ENCODE results near the gene KRTAP26-1. TPM values are rescaled to one million over a fixed set of nuclear protein-coding genes. Genes with fewer than 3 reads are reported as not detected.

Gene KRTAP26-1
- polyA plus RNA-seq (2011; rRNA removed), result not detected in 2 replicates
- polyA minus RNA-seq (2011; rRNA and poly(A)+ RNA removed), result not detected in 2 replicates

GRCh38 chr21:30320215-30320614 is at the start of gene KRTAP26-1:
TSS of gene KRTAP26-1 (minus strand) at chr21:30320315. CDS start at chr21:30320035, 280 bp downstream.
- no peaks in the 10 kb centered on the region for H3K27me3 ChIP-seq (ENCODE audit: control insufficient read depth, insufficient read depth, low read length)
- H3K4me3 ChIP-seq (ENCODE audit: low read depth, low read length), result no peak within 1 kb of the TSS
- POLR2A ChIA-PET, result no interaction called here
- CTCF ChIA-PET, result no interaction called here
- TF ChIP-seq CTCF (IDR thresholded peaks at IDR 0.05; ENCODE audit: insufficient read depth, low read depth, low read length), result no peak
- no peaks in the 10 kb centered on the region for H3K36me3 ChIP-seq (ENCODE audit: control insufficient read depth, insufficient read depth, low read length)
- no peak for DNase-seq (ENCODE audit: low read depth)

- CTCF ChIA-PET, result interaction anchor here (1.0 kb wide), 1 partner anchor 38 kb away, joined by 3 read pairs; no protein-coding TSS in a partner anchor
Measured at GRCh38 chr21:30355906-30356305, 35.8 kb upstream of the KRTAP26-1 start.

GRCh38 chr21:30354308-30355005 is 34.3 kb upstream of the KRTAP26-1 start:
- H3K36me3 ChIP-seq (ENCODE audit: control insufficient read depth, insufficient read depth, low read length), result no peaks in the 10 kb centered on the region
- TF ChIP-seq CTCF (IDR thresholded peaks at IDR 0.05; ENCODE audit: insufficient read depth, low read depth, low read length), result no peak
- ChIA-PET CTCF (no interaction called here), POLR2A (no interaction called here)
- no peaks in the 10 kb centered on the region for H3K27me3 ChIP-seq (ENCODE audit: control insufficient read depth, insufficient read depth, low read length)
- no peak for DNase-seq (ENCODE audit: low read depth)
- no peak overlapping the region for H3K4me3 ChIP-seq (ENCODE audit: low read depth, low read length)

More at GRCh38 chr21:30355906-30356305, 35.8 kb upstream of the KRTAP26-1 start:
- no peaks in the 10 kb centered on the region for H3K36me3 ChIP-seq (ENCODE audit: control insufficient read depth, insufficient read depth, low read length)
- no peaks in the 10 kb centered on the region for H3K27me3 ChIP-seq (ENCODE audit: control insufficient read depth, insufficient read depth, low read length)
- H3K4me3 ChIP-seq (ENCODE audit: low read depth, low read length), result no peak overlapping the region
- no peak for DNase-seq (ENCODE audit: low read depth)
- TF ChIP-seq CTCF (IDR thresholded peaks at IDR 0.05; ENCODE audit: insufficient read depth, low read depth, low read length), result no peak
- POLR2A ChIA-PET, result no interaction called here

GRCh38 chr21:30351534-30351933 is 31.4 kb upstream of the KRTAP26-1 start:
- POLR2A ChIA-PET, result no interaction called here
- CTCF ChIA-PET, result no interaction called here
- H3K4me3 ChIP-seq (ENCODE audit: low read depth, low read length), result no peak overlapping the region

GRCh38 chr21:30349572-30349971 is 29.5 kb upstream of the KRTAP26-1 start:
- Histone ChIP-seq H3K27me3 (ENCODE audit: control insufficient read depth, insufficient read depth, low read length) (no peaks in the 10 kb centered on the region), H3K36me3 (ENCODE audit: control insufficient read depth, insufficient read depth, low read length) (no peaks in the 10 kb centered on the region), H3K4me3 (ENCODE audit: low read depth, low read length) (no peak overlapping the region)
- CTCF ChIA-PET, result no interaction called here
- no peak for DNase-seq (ENCODE audit: low read depth)
- POLR2A ChIA-PET, result no interaction called here
- TF ChIP-seq CTCF (IDR thresholded peaks at IDR 0.05; ENCODE audit: insufficient read depth, low read depth, low read length), result no peak

More at GRCh38 chr21:30351534-30351933, 31.4 kb upstream of the KRTAP26-1 start:
- DNase-seq (ENCODE audit: low read depth), result no peak
- H3K27me3 ChIP-seq (ENCODE audit: control insufficient read depth, insufficient read depth, low read length), result no peaks in the 10 kb centered on the region
- TF ChIP-seq CTCF (IDR thresholded peaks at IDR 0.05; ENCODE audit: insufficient read depth, low read depth, low read length), result no peak
- H3K36me3 ChIP-seq (ENCODE audit: control insufficient read depth, insufficient read depth, low read length), result no peaks in the 10 kb centered on the region

All from BJ (cell line).